Testis (tissue), 3 donors: ENCODE data around the gene ODAPH. TPM values are rescaled to one million over a fixed set of nuclear protein-coding genes. Genes with fewer than 3 reads are reported as not detected.
"Not testable (repeated sequence)": the region's sequence is repeated elsewhere in the genome, so short reads cannot be mapped to it uniquely, and the experiment has no call there.

ENCODE experiments used
- DNase-seq: peaks from one replicate; pipeline ENCODE4 v3.0.0-alpha.2; 2019
- H3K27ac ChIP-seq, 2 donors: fragments of 200-600 bp; sonication (generic); one replicate each; pipeline ENCODE4 v1.5.1; 2019
- H3K27me3 ChIP-seq: fragments of 200-600 bp; sonication (generic); one replicate; pipeline ENCODE4 v1.5.1; 2019
- H3K36me3 ChIP-seq: fragments of 200-600 bp; sonication (generic); one replicate; pipeline ENCODE4 v1.5.1; 2017; ENCODE audit warnings: low read depth; ENCODE audit errors: missing control alignments
- H3K4me1 ChIP-seq: fragments of 200-600 bp; sonication (generic); one replicate; pipeline ENCODE4 v1.5.1; 2019
- H3K4me3 ChIP-seq, 2 donors: fragments of 200-600 bp; sonication (generic); one replicate each; pipeline ENCODE4 v1.5.1; 2017 to 2019
- H3K9me3 ChIP-seq: fragments of 200-600 bp; sonication (generic); one replicate; pipeline ENCODE4 v1.5.1; 2017
- POLR2A ChIP-seq: fragments of 450-650 bp; IDR thresholded peaks from one replicate; pipeline ENCODE4 v1.6.1; 2017; ENCODE audit warnings: antibody characterized with exemption, mild to moderate bottlenecking, moderate library complexity
- WGBS, 2 donors: methylation state at CpG; one replicate each; pipeline ENCODE4 v1.1.5; 2018; 5-methylcytosine and 5-hydroxymethylcytosine counted together
- intact Hi-C: fragments of 100-400 bp; cut with DNase I; formaldehyde crosslinking; loops from one replicate; pipeline ENCODE4 v1.15.1; 2023; ENCODE audit warnings: low total_unique reads
- polyA plus RNA-seq: library from polyadenylated mRNA; stranded (reverse); fragments of 350-450 nt; fragmentation: Illumina TruSeq; extraction: RNeasy Lipid Tissue Mini Kit (QIAGEN cat#74804); gene quantifications from one replicate; pipeline ENCODE4 v1.2.3, GENCODE V29; 2014; ENCODE audit warnings: low read depth, low replicate concordance; ENCODE audit not compliant: insufficient read depth
- total RNA-seq, 2 donors: library from RNA; depleted of rRNA; stranded (reverse); fragments of >200 nt; gene quantifications; one replicate each; pipeline ENCODE4 v1.2.3, GENCODE V29; 2016
- TF ChIP-seq, protein P1 (sequence below), 3 experiments: fragments of 450-650 bp in 2 of 3; fragments of 200-600 bp in 1 of 3; sonication (generic) in 1 of 3; IDR thresholded peaks; one replicate each; pipeline ENCODE4 v1.5.1; 2016 to 2019; ENCODE audit warnings: antibody characterized with exemption in 3 of 3, mild to moderate bottlenecking in 2 of 3, moderate library complexity in 1 of 3

Gene ODAPH
- total and polyA plus RNA-seq, 3 donors from 2014 or later = not detected

DNA sequence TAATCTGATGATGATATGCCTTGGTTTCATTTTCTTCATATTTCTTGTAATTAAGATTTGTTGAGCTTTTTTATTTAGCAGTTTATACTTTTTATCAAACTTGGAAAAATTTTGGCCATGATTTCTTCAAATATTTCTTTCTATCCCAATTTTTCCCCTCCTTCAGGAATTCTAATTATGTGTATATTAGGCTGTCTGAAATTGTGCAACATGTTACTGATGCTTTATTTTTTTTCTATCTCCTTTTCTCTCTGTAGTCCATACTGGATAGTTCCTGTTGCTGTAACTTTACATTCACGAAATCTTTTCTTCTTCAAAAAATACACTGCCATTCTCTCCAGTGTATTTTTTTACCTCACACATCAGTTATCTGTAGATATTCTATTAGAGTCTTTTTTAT is 30.8 kb upstream of the ODAPH start:
- no peaks in the 10 kb centered on the region for H3K9me3 ChIP-seq
- no peak overlapping the region for H3K4me3 ChIP-seq
- intact Hi-C loops = no loop called here
- TF ChIP-seq POLR2A = no peak
- TF ChIP-seq, protein P1, sequence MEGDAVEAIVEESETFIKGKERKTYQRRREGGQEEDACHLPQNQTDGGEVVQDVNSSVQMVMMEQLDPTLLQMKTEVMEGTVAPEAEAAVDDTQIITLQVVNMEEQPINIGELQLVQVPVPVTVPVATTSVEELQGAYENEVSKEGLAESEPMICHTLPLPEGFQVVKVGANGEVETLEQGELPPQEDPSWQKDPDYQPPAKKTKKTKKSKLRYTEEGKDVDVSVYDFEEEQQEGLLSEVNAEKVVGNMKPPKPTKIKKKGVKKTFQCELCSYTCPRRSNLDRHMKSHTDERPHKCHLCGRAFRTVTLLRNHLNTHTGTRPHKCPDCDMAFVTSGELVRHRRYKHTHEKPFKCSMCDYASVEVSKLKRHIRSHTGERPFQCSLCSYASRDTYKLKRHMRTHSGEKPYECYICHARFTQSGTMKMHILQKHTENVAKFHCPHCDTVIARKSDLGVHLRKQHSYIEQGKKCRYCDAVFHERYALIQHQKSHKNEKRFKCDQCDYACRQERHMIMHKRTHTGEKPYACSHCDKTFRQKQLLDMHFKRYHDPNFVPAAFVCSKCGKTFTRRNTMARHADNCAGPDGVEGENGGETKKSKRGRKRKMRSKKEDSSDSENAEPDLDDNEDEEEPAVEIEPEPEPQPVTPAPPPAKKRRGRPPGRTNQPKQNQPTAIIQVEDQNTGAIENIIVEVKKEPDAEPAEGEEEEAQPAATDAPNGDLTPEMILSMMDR (IDR thresholded peaks at IDR 0.05) = no peak
- 90 to 97% methylated on average over 1 of the region's 1 CpG for WGBS, 2 donors
- H3K36me3 ChIP-seq = no peaks in the 10 kb centered on the region
- H3K27me3 ChIP-seq = no peaks in the 10 kb centered on the region
- no peak overlapping the region for H3K27ac ChIP-seq
- no peak for DNase-seq
- H3K4me1 ChIP-seq = no peaks in the 10 kb centered on the region

DNA sequence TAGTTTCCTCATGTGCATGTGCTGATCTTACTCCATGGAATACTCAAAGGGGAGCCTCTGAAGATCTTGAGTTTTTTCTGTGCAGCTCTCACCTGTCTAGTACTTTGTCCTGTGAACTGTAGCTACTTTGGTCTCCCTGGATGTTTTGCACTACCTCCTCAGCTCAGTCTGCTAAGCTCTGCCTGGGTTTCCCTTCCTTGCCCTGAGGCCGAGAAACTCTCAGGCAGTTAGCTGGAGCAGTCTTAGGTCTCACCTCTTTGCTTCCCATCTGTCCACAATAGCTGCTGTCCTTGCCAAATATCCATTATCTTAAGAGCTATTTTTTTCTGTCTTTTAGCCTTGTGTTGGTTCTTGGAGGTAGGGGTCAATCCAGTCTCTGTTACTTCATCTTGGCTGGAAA is 30.0 kb upstream of the ODAPH start:
- DNase-seq = no peak
- 100% methylated on average over 1 of the region's 1 CpG for WGBS, 2 donors
- Histone ChIP-seq H3K36me3 (no peaks in the 10 kb centered on the region), H3K9me3 (no peaks in the 10 kb centered on the region), H3K27ac (no peak overlapping the region), H3K27me3 (no peaks in the 10 kb centered on the region), H3K4me3 (no peak overlapping the region), H3K4me1 (no peaks in the 10 kb centered on the region)
- intact Hi-C loops = no loop called here
- no peak for TF ChIP-seq POLR2A
- TF ChIP-seq, protein P1 (IDR thresholded peaks at IDR 0.05) = no peak

DNA sequence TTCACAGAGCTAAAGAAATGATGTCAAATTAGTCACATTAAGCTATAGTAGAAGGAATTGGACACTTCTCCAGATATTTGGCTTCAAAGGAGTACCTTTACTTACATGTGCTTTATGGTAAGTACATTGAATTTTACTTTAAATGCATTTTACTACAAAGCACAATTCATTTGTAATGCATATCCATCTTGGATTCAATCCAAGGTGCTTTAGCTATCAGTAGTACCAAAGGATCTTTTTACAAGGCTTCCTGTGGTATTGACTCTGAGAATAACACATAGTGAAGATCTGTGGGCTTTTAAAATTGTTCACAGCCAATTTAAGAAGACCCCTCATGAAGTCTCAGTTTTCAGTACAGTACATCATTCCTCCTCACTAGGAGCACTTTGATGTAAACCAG is 28.4 kb upstream of the ODAPH start:
- Histone ChIP-seq H3K9me3 (no peaks in the 10 kb centered on the region), H3K36me3 (no peaks in the 10 kb centered on the region)
- no peak for TF ChIP-seq POLR2A
- TF ChIP-seq, protein P1 (IDR thresholded peaks at IDR 0.05) = no peak

DNA sequence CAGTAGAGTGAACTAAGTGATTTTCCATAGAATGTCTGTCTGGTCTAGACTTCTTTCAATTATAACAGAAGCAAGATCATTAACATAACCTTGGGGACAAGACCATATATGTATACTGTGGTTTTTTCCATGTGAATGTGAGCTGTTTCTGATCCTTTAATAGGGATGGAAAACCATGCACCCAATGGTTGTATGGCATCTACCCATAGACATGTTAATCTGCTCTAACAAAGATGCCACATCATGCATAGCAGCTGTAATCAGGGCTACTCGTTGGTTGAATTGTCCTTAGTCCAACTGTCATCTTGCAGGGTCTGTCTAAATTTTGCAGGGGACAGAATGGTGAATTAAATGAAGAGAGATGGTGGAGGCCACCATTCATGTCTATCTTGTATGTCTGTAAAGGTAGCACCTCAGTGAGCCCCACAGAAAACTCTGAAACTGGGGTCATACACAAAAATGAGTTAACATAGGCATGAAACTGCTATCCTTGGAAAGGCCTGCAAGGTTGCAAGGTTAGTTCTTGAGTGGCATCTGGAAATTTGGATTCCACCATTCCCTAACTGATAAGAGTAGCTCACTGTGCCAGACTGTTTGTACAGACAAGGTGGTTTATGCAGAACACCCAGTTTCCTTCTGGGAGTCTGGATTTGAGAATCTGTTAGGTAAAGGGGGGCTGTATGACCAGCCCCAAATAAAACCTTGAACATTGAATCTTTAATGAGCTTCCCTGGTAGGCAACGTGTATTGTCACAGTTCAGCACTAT is 25.1 kb upstream of the ODAPH start:
- H3K27ac ChIP-seq = no peak overlapping the region
- no peaks in the 10 kb centered on the region for H3K4me1 ChIP-seq
- TF ChIP-seq, protein P1 (IDR thresholded peaks at IDR 0.05) = no peak
- no peak for TF ChIP-seq POLR2A
- no peak for DNase-seq
- no peak overlapping the region for H3K4me3 ChIP-seq
- intact Hi-C loops = no loop called here
- WGBS, 2 donors = 89 to 92% methylated on average over 2 of the region's 2 CpGs
- H3K27me3 ChIP-seq = no peaks in the 10 kb centered on the region
- H3K9me3 ChIP-seq = no peaks in the 10 kb centered on the region
- no peaks in the 10 kb centered on the region for H3K36me3 ChIP-seq

More for the DNA sequence above, 28.4 kb upstream of the ODAPH start:
- intact Hi-C loops = no loop called here
- H3K27me3 ChIP-seq = no peaks in the 10 kb centered on the region
- DNase-seq = no peak
- H3K4me3 ChIP-seq = no peak overlapping the region
- no peaks in the 10 kb centered on the region for H3K4me1 ChIP-seq
- no peak overlapping the region for H3K27ac ChIP-seq

DNA sequence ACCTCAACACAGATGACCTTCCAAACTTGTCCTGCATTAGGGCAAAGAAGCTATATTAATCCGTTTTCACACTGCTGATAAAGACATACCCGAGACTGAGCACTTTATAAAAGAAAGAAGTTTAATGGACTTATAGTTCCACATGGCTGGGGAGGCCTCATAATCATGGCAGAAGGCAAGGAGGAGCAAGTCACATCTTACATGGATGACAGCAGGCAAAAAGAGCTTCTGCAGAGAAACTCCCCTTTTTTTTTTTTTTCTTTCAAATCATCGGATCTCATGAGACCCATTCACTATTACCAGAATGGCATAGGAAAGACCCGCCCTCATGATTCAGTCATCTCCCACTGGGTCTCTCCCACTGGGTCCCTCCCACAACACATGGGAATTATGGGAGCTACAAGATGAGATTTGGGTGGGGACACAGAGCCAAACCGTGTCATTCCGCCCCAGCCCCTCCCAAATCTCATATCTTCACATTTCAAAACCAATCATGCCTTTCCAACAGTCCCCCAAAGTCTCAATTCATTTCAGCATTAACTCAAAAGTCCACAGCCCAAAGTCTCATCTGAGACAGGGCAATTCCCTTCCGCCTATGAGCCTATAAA is 24.2 kb upstream of the ODAPH start:
- H3K4me1 ChIP-seq, H3K36me3 ChIP-seq, intact Hi-C loops, H3K9me3 ChIP-seq, DNase-seq, H3K4me3 ChIP-seq, H3K27ac ChIP-seq, H3K27me3 ChIP-seq: not testable (repeated sequence)
- 96 to 97% methylated on average over 7 of the region's 7 CpGs for WGBS, 2 donors

DNA sequence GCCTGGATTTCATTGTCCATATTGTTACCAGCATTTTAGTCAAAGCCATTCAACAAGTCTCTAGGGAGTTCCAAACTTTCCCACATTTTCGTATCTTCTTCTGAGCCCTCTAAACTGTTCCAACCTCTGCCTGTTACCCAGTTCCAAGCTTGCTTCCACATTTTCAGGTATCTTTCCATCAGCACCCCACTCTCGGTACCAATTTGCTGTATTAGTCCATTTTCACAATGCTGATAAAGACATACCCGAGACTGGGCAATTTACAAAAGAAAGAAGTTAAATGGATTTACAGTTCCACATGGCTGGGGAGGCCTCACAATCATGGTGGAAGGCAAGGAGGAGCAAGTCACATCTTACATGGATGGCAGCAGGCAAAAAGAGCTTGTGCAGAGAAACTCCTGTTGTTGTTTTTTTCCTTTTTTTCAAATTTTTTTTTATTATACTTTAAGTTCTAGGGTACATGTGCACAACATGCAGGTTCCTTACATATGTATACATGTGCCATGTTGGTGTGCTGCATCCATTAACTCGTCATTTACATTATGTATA is 22.5 kb upstream of the ODAPH start:
- H3K27ac ChIP-seq, DNase-seq, H3K4me3 ChIP-seq, H3K36me3 ChIP-seq, intact Hi-C loops, H3K9me3 ChIP-seq, H3K27me3 ChIP-seq, H3K4me1 ChIP-seq: not testable (repeated sequence)
- WGBS, 2 donors = 90 to 98% methylated on average over 4 of the region's 4 CpGs

DNA sequence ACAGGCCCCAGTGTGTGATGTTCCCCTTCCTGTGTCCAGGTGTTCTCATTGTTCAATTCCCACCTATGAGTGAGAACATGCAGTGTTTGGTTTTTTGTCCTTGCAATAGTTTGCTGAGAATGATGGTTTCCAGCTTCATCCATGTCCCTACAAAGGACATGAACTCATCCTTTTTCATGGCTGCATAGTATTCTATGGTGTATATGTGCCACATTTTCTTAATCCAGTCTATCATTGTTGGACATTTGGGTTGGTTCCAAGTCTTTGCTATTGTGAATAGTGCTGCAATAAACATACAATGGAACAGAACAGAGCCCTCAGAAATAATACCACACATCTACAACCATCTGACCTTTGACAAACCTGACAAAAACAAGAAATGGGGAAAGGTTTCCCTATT is 21.9 kb upstream of the ODAPH start:
- H3K9me3 ChIP-seq, H3K4me3 ChIP-seq, H3K36me3 ChIP-seq: not testable (repeated sequence)

DNA sequence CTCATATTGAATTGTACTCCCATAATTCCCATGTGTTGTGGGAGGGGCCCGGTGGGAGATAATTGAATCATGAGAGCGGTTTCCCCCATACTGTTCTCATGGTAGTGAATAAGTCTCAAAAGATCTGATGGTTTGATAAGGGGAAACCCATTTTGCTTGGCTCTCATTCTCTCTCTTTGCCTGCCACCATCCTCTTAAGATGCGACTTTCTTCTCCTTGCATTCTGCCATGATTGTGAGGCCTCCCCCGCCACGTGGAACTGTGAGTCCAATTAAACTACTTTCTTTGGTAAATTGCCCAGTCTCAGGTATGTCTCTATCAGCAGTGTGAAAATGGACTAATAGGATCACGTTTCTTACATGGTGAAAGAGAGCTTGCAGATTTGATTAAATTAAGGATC is 18.6 kb upstream of the ODAPH start:
- intact Hi-C loops, H3K4me3 ChIP-seq, H3K27ac ChIP-seq, DNase-seq, H3K4me1 ChIP-seq, H3K27me3 ChIP-seq, H3K36me3 ChIP-seq, H3K9me3 ChIP-seq: not testable (repeated sequence)
- 75 to 88% methylated on average over 6 of the region's 6 CpGs for WGBS, 2 donors

More for the DNA sequence above, 21.9 kb upstream of the ODAPH start:
- intact Hi-C loops, DNase-seq, H3K27me3 ChIP-seq, H3K27ac ChIP-seq, H3K4me1 ChIP-seq: not testable (repeated sequence)
